ENCODE measurements around the gene KRT2.

DNA sequence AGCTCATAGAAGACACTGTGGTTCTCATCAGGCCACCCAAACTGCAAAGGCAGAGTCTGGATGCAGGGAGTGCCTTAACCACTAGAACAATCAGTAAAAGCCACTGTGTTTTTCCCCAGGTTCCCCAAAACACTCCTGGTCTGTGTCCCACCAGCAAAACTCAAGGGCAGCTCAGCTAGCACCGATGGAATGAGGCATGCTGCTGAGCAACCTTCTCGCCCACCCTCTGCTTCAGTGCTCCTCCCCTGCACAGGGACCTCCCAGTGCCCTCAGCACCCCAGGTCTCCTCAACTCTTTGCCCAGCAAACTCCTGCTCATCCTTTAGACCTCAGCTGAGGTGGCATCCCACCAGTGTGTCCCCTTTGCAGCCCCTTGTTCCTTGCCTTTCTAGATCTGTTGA lies 47.4 kb upstream of the KRT2 start:
- TF ChIP-seq POLR2A (IDR thresholded peaks at IDR 0.05), result no peak
- TF ChIP-seq, protein P1, sequence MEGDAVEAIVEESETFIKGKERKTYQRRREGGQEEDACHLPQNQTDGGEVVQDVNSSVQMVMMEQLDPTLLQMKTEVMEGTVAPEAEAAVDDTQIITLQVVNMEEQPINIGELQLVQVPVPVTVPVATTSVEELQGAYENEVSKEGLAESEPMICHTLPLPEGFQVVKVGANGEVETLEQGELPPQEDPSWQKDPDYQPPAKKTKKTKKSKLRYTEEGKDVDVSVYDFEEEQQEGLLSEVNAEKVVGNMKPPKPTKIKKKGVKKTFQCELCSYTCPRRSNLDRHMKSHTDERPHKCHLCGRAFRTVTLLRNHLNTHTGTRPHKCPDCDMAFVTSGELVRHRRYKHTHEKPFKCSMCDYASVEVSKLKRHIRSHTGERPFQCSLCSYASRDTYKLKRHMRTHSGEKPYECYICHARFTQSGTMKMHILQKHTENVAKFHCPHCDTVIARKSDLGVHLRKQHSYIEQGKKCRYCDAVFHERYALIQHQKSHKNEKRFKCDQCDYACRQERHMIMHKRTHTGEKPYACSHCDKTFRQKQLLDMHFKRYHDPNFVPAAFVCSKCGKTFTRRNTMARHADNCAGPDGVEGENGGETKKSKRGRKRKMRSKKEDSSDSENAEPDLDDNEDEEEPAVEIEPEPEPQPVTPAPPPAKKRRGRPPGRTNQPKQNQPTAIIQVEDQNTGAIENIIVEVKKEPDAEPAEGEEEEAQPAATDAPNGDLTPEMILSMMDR (IDR thresholded peaks at IDR 0.05), result no peak

Measured in adrenal gland (tissue), 5 donors.